SK-N-DZ (cell line): ENCODE measurements around the gene HSPA5.
"Not testable (repeated sequence)": the region's sequence is repeated elsewhere in the genome, so short reads cannot be mapped to it uniquely, and the experiment has no call there.

Experiments used
- DNase-seq: peaks from one replicate; pipeline ENCODE4 v3.0.0-alpha.2; 2015; ENCODE audit warnings: low spot score
- small RNA-seq, 2 experiments: library from RNA; depleted of rRNA; stranded (forward); fragments of <200 nt; gene quantifications; one replicate each; pipeline ENCODE3, GENCODE V24; 2014

The HSPA5 gene

GRCh38 chr9:125194466-125194865, 46.7 kb downstream of the HSPA5 start:
- not testable (repeated sequence) for DNase-seq

- peak; percentile 17 for DNase-seq
Measured at GRCh38 chr9:125190361-125190801, 50.8 kb downstream of the HSPA5 start.

GRCh38 chr9:125189361-125190289, 51.5 kb downstream of the HSPA5 start, which contains the start of gene PPP6C:
TSS of gene PPP6C (minus strand) at chr9:125189803. CDS start at chr9:125189718, 85 bp downstream.
- DNase-seq = peak; percentile 95

DNA sequence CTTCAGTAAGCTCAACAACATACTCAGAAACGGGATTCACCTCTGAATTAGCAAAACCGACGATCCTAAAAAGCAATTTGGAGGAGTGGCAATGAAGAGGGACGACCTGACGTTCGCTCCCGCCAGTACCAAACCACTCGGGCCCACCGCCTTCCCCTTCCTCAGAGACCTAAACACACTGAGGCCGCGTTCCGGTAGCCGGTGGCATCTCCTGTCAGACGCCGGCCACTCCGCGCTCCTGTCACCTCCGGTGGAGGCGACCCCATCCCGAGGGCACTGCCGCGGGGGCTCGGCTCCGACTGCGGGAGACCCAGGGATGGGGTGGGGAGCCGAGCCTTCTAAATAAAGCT, 52.2 kb downstream of the HSPA5 start:
- DNase-seq = peak; percentile 18

Small RNA genes within 50 kb of the gene (small RNA-seq; reads per million reads assigned to genes)
- 0 reads per million in 2 experiments for gene AL354710.1
